DOHH2 (cell line): Measurements from ENCODE around the gene COL11A2.

Experiments
- H3F3A ChIP-seq: fragments of 200-600 bp; sonication (generic), shearing (Covaris generic); 2 replicates; pipeline ENCODE4 v1.6.0; 2016; ENCODE audit warnings: antibody characterized with exemption, mild to moderate bottlenecking; ENCODE audit not compliant: control insufficient read depth, insufficient read depth
- H3K27ac ChIP-seq: fragments of 200-600 bp; sonication (generic); 2 replicates; pipeline ENCODE4 v1.5.1; 2014; ENCODE audit warnings: low read depth, mild to moderate bottlenecking, low read length, moderate library complexity
- H3K27me3 ChIP-seq: fragments of 200-600 bp; sonication (generic); 2 replicates; pipeline ENCODE4 v1.6.1; 2014; ENCODE audit warnings: mild to moderate bottlenecking, low read length, mixed read lengths; ENCODE audit not compliant: control insufficient read depth
- H3K36me3 ChIP-seq: fragments of 200-600 bp; sonication (generic); 2 replicates; pipeline ENCODE4 v1.6.1; 2014; ENCODE audit warnings: mild to moderate bottlenecking, low read length, moderate library complexity, mixed read lengths; ENCODE audit not compliant: control insufficient read depth
- H3K4me1 ChIP-seq: fragments of 200-600 bp; sonication (generic); 2 replicates; pipeline ENCODE4 v1.6.1; 2014; ENCODE audit warnings: mild to moderate bottlenecking, low read length, mixed read lengths; ENCODE audit not compliant: control insufficient read depth
- H3K4me2 ChIP-seq: fragments of 200-600 bp; sonication (generic); 2 replicates; pipeline ENCODE4 v1.6.0; 2014; ENCODE audit warnings: mild to moderate bottlenecking, low read length, moderate library complexity
- H3K4me3 ChIP-seq: fragments of 200-600 bp; sonication (generic); 2 replicates; pipeline ENCODE4 v1.5.1; 2014; ENCODE audit warnings: mild to moderate bottlenecking, low read length, mixed read lengths
- H3K79me2 ChIP-seq: fragments of 200-600 bp; sonication (generic); 2 replicates; pipeline ENCODE4 v1.6.1; 2014; ENCODE audit warnings: mild to moderate bottlenecking, low read length, mixed read lengths; ENCODE audit not compliant: control insufficient read depth
- H3K9me2 ChIP-seq: fragments of 200-600 bp; sonication (generic); replicated peaks from 2 replicates; pipeline ENCODE4 v1.6.1; 2014; ENCODE audit warnings: mild to moderate bottlenecking, low read length, mixed read lengths; ENCODE audit not compliant: control insufficient read depth
- H3K9me3 ChIP-seq: fragments of 200-600 bp; sonication (generic); 2 replicates; pipeline ENCODE4 v1.6.1; 2014; ENCODE audit warnings: antibody characterized with exemption, low read length, mixed read lengths; ENCODE audit not compliant: control insufficient read depth, insufficient read depth
- H4K20me1 ChIP-seq: fragments of 200-600 bp; sonication (generic); 2 replicates; pipeline ENCODE4 v1.6.0; 2014; ENCODE audit warnings: low read depth, mild to moderate bottlenecking, antibody characterized with exemption, low read length, moderate library complexity; ENCODE audit not compliant: control insufficient read depth, insufficient read depth
- CTCF ChIP-seq: fragments of 200-600 bp; sonication (generic); IDR thresholded peaks from one replicate; pipeline ENCODE4 v1.5.1; 2014; ENCODE audit warnings: antibody characterized with exemption, mild to moderate bottlenecking, low read depth, low read length; ENCODE audit not compliant: poor library complexity, severe bottlenecking
- EZH2phosphoT487 ChIP-seq: fragments of 200-600 bp; sonication (generic); IDR thresholded peaks from 2 replicates; pipeline ENCODE4 v1.6.1; 2017; ENCODE audit warnings: borderline replicate concordance, mild to moderate bottlenecking, antibody characterized with exemption, low read length, moderate library complexity, mixed read lengths

The COL11A2 gene

GRCh38 chr6:33165581-33166258 lies 26.5 kb downstream of the COL11A2 start:
- peaks cover 17% of the 10 kb centered on the region for H3K4me1 ChIP-seq
- H3F3A ChIP-seq: no peaks in the 10 kb centered on the region
- H3K4me3 ChIP-seq: no peak overlapping the region
- H3K9me2 ChIP-seq: no peaks in the 10 kb centered on the region
- TF ChIP-seq EZH2phosphoT487 (no peak), CTCF (no peak)
- H3K36me3 ChIP-seq: no peaks in the 10 kb centered on the region
- no peak overlapping the region for H3K27ac ChIP-seq
- H3K79me2 ChIP-seq: no peaks in the 10 kb centered on the region
- no peak overlapping the region for H3K4me2 ChIP-seq
- H3K27me3 ChIP-seq: 0 out of 2 replicates have a peak, but pooled peaks cover 3% of the 10 kb centered on the region
- no peaks in the 10 kb centered on the region for H3K9me3 ChIP-seq
- H4K20me1 ChIP-seq: no peaks in the 10 kb centered on the region

- Histone ChIP-seq H3K27me3 (0 out of 2 replicates have a peak, but pooled peaks cover 3% of the 10 kb centered on the region), H3F3A (no peaks in the 10 kb centered on the region), H3K4me3 (no peak overlapping the region), H3K4me2 (no peak overlapping the region), H3K9me2 (no peaks in the 10 kb centered on the region), H3K9me3 (no peaks in the 10 kb centered on the region), H3K27ac (no peak overlapping the region), H4K20me1 (no peaks in the 10 kb centered on the region), H3K4me1 (peaks cover 23% of the 10 kb centered on the region), H3K36me3 (no peaks in the 10 kb centered on the region), H3K79me2 (no peaks in the 10 kb centered on the region)
- TF ChIP-seq CTCF (no peak), EZH2phosphoT487 (no peak)
These were observed 27.4 kb downstream of the COL11A2 start for GRCh38 chr6:33164665-33165373.

- H3K4me1 ChIP-seq: peaks cover 23% of the 10 kb centered on the region
- H3K27ac ChIP-seq: no peak overlapping the region
- H3K9me2 ChIP-seq: no peaks in the 10 kb centered on the region
- 0 out of 2 replicates have a peak, but pooled peaks cover 3% of the 10 kb centered on the region for H3K27me3 ChIP-seq
- no peaks in the 10 kb centered on the region for H4K20me1 ChIP-seq
- no peaks in the 10 kb centered on the region for H3F3A ChIP-seq
- H3K79me2 ChIP-seq: no peaks in the 10 kb centered on the region
- no peak overlapping the region for H3K4me2 ChIP-seq
- no peaks in the 10 kb centered on the region for H3K9me3 ChIP-seq
- no peak overlapping the region for H3K4me3 ChIP-seq
- TF ChIP-seq CTCF: no peak
- TF ChIP-seq EZH2phosphoT487: no peak
- H3K36me3 ChIP-seq: no peaks in the 10 kb centered on the region
These were observed 28.1 kb downstream of the COL11A2 start for GRCh38 chr6:33164176-33164575.
